22Rv1 (cell line): ENCODE results near the gene EPPIN.

Source experiments
- ZFX ChIP-seq: fragments of 450-650 bp; IDR thresholded peaks from 2 replicates; pipeline ENCODE4 v1.6.1; 2017; ENCODE audit warnings: antibody characterized with exemption, borderline replicate concordance
- TF ChIP-seq, protein P1 (sequence below): fragments of 450-650 bp; IDR thresholded peaks from 2 replicates; pipeline ENCODE4 v1.5.1; 2017; ENCODE audit warnings: mild to moderate bottlenecking

DNA sequence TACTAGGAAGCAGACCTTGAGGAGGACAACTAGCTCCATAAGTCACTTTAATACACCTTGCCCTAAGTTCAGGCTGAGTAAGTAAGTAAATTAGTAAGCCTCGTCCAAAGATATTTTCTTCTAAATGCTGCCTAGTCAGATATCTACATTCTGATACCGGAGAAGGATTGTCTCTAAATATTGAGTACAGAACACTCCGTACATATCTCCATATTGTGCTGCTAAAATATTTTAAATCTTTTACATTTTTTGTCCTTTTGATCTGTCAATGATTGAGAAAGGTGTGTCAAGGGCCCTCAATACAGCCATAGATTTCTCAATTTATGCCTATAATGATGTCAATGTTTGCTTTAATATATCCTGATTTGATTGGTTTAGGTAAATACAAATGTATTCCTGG lies 28.7 kb upstream of the EPPIN start:
- TF ChIP-seq, protein P1, sequence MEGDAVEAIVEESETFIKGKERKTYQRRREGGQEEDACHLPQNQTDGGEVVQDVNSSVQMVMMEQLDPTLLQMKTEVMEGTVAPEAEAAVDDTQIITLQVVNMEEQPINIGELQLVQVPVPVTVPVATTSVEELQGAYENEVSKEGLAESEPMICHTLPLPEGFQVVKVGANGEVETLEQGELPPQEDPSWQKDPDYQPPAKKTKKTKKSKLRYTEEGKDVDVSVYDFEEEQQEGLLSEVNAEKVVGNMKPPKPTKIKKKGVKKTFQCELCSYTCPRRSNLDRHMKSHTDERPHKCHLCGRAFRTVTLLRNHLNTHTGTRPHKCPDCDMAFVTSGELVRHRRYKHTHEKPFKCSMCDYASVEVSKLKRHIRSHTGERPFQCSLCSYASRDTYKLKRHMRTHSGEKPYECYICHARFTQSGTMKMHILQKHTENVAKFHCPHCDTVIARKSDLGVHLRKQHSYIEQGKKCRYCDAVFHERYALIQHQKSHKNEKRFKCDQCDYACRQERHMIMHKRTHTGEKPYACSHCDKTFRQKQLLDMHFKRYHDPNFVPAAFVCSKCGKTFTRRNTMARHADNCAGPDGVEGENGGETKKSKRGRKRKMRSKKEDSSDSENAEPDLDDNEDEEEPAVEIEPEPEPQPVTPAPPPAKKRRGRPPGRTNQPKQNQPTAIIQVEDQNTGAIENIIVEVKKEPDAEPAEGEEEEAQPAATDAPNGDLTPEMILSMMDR: no peak
- TF ChIP-seq ZFX: no peak
